ENCODE data around the gene C14orf132. TPM values are rescaled to one million over a fixed set of nuclear protein-coding genes. Genes with fewer than 3 reads are reported as not detected.

The C14orf132 gene
- total and polyA plus RNA-seq, 9 of the 15 experiments (the other 6 are each of a cell fraction or from before 2014, with no cell fraction given): not detected

DNA sequence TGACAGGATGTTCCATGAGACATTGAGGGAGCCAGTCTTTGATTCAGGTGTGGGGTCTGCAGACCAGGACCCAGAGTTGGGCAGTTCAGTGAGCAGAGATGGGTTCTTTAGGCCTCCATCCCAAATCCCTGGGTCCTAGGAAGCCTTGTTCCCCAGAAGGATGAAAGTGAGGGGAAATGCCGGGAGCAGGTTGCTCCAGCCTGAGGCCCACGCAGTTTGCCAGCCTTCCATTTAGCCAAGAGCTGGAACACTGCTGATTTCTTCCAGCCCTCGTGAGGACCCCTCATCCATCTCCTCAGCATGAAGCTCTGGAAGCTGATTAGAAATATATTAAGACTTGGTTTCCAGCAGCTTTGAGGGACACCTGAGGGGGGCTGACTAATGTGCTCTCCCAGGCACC lies 12.1 kb downstream of the C14orf132 start (continued):
- TF ChIP-seq, protein P1, sequence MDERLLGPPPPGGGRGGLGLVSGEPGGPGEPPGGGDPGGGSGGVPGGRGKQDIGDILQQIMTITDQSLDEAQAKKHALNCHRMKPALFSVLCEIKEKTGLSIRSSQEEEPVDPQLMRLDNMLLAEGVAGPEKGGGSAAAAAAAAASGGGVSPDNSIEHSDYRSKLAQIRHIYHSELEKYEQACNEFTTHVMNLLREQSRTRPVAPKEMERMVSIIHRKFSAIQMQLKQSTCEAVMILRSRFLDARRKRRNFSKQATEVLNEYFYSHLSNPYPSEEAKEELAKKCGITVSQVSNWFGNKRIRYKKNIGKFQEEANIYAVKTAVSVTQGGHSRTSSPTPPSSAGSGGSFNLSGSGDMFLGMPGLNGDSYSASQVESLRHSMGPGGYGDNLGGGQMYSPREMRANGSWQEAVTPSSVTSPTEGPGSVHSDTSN (CRISPR knock-in tag; IDR thresholded peaks at IDR 0.05; ENCODE audit: low read depth): no peak
- TF ChIP-seq, protein P1 (tag; conservative IDR thresholded peaks at IDR 0.05; ENCODE audit: low read depth): no peak
- TF ChIP-seq MTA3 (IDR thresholded peaks at IDR 0.05; ENCODE audit: borderline replicate concordance): no peak
- no peak for TF ChIP-seq MBD2 (IDR thresholded peaks at IDR 0.05; ENCODE audit: borderline replicate concordance, low read depth)
- TF ChIP-seq, protein P2, sequence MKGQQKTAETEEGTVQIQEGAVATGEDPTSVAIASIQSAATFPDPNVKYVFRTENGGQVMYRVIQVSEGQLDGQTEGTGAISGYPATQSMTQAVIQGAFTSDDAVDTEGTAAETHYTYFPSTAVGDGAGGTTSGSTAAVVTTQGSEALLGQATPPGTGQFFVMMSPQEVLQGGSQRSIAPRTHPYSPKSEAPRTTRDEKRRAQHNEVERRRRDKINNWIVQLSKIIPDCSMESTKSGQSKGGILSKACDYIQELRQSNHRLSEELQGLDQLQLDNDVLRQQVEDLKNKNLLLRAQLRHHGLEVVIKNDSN (CRISPR knock-in tag; IDR thresholded peaks at IDR 0.05): no peak
- no peak for TF ChIP-seq RAD21 (CRISPR knock-in tag; conservative IDR thresholded peaks at IDR 0.05 in 1 of 2, IDR thresholded peaks at IDR 0.05 in 1 of 2)
- no peak for TF ChIP-seq ZNF586 (CRISPR knock-in tag; conservative IDR thresholded peaks at IDR 0.05)
- no peak for TF ChIP-seq MCM7 (IDR thresholded peaks at IDR 0.05)
- TF ChIP-seq MITF (IDR thresholded peaks at IDR 0.05): no peak
- TF ChIP-seq BRCA1 (IDR thresholded peaks at IDR 0.05): no peak
- TF ChIP-seq BRCA1 (CRISPR knock-in tag; IDR thresholded peaks at IDR 0.05): no peak
- TF ChIP-seq NR3C1 (CRISPR knock-in tag; IDR thresholded peaks at IDR 0.05): no peak
- no peak for TF ChIP-seq ZBTB2 (IDR thresholded peaks at IDR 0.05)
